Stomach (tissue), 4 donors: ENCODE measurements around the gene MPI.

Experiments used
- POLR2A ChIP-seq, 4 donors: fragments of 450-650 bp; IDR thresholded peaks; one replicate each; pipeline ENCODE4 v1.6.1; 2016; ENCODE audit warnings: antibody characterized with exemption in 4 of 4, control low read depth in 2 of 4, mild to moderate bottlenecking in 1 of 4, moderate library complexity in 1 of 4
- POLR2AphosphoS5 ChIP-seq, 3 donors: sonication (generic); formaldehyde crosslinking; IDR thresholded peaks; one replicate each; pipeline ENCODE4 v1.6.1; 2016; ENCODE audit warnings: antibody characterized with exemption in 3 of 3
- TF ChIP-seq, protein P1 (sequence below), 7 experiments: fragments of 450-650 bp in 4 of 7; fragments of 200-600 bp in 3 of 7; sonication (generic) in 3 of 7; IDR thresholded peaks; one replicate each; pipeline ENCODE4 v1.5.1; 2016 to 2019; ENCODE audit warnings: antibody characterized with exemption in 7 of 7, control low read depth in 2 of 7, mild to moderate bottlenecking in 1 of 7

DNA sequence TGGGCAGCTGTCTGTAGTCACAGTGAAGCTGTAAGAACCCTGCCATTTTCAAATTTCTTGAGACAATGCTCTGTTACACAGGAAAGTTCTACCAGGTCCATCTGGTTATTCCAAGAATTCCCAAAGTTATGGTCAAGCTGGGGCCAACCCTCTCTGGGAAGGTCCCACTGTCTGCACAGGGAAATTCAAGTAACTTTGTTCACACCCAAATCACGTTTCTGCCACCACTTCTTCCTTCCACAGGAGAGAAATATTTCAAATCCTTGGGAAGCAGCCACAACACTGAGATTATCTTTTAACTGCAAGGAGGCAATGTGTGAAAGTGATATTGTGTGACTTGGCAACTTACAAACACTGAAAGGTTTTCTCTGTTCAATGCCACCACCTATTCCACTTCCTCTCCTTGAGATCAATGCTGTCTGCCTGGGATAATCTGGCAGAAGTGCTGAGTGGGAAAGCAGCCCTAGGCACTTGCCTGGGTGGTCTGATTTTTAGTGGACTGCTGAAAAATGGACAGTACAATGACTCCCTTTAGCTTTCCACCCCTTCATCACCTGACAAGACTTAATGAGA, 22.3 kb upstream of the MPI start:
- TF ChIP-seq, protein P1, sequence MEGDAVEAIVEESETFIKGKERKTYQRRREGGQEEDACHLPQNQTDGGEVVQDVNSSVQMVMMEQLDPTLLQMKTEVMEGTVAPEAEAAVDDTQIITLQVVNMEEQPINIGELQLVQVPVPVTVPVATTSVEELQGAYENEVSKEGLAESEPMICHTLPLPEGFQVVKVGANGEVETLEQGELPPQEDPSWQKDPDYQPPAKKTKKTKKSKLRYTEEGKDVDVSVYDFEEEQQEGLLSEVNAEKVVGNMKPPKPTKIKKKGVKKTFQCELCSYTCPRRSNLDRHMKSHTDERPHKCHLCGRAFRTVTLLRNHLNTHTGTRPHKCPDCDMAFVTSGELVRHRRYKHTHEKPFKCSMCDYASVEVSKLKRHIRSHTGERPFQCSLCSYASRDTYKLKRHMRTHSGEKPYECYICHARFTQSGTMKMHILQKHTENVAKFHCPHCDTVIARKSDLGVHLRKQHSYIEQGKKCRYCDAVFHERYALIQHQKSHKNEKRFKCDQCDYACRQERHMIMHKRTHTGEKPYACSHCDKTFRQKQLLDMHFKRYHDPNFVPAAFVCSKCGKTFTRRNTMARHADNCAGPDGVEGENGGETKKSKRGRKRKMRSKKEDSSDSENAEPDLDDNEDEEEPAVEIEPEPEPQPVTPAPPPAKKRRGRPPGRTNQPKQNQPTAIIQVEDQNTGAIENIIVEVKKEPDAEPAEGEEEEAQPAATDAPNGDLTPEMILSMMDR (IDR thresholded peaks at IDR 0.05), result no peak
- TF ChIP-seq POLR2A (IDR thresholded peaks at IDR 0.05) (no peak), POLR2AphosphoS5 (IDR thresholded peaks at IDR 0.05) (no peak)
